ENCODE results near the gene INPP5D.

DNA sequence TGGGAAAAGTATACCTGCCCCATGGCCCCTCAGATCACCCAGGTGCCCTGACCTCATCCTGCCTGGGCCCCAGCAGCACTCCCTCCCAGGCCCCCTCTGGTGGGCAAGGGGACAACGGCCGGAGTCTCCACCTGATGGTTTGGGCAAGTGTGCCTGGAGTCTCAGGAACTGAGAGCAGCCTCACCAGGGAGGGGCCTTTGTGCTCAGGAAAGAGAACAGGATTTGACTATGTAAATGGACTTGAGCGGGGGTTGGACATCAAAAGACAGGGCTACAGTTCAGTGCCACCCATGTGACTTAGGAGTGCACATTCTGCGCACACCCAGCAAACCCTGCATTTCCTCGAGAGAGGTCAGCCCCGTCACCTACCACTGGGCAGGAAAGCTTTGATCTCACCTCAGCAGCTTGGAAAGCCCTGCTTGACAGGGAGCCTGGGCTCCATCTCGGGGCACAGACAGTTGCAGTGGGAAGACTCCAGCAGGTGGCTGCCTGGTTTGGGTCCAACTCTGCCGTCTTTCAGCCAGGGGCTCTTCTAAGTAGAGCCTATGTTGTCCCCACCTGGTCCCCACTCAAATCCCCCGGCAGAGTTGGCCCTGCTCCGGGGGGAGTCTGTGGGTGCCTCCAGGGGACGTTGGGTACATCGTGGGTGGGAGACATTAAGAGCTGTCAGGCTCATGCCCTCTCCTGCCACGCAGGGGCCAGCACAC lies 3.3 kb downstream of the INPP5D start:
- TF ChIP-seq POLR2A (IDR thresholded peaks at IDR 0.05) = no peak
- TF ChIP-seq, protein P1, sequence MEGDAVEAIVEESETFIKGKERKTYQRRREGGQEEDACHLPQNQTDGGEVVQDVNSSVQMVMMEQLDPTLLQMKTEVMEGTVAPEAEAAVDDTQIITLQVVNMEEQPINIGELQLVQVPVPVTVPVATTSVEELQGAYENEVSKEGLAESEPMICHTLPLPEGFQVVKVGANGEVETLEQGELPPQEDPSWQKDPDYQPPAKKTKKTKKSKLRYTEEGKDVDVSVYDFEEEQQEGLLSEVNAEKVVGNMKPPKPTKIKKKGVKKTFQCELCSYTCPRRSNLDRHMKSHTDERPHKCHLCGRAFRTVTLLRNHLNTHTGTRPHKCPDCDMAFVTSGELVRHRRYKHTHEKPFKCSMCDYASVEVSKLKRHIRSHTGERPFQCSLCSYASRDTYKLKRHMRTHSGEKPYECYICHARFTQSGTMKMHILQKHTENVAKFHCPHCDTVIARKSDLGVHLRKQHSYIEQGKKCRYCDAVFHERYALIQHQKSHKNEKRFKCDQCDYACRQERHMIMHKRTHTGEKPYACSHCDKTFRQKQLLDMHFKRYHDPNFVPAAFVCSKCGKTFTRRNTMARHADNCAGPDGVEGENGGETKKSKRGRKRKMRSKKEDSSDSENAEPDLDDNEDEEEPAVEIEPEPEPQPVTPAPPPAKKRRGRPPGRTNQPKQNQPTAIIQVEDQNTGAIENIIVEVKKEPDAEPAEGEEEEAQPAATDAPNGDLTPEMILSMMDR (IDR thresholded peaks at IDR 0.05) = no peak
- no peak for TF ChIP-seq POLR2AphosphoS5 (IDR thresholded peaks at IDR 0.05)
